Hepatocyte (in vitro differentiated cells): ENCODE measurements around the gene MYRIP. TPM values are rescaled to one million over a fixed set of nuclear protein-coding genes. Genes with fewer than 3 reads are reported as not detected.

Source experiments
- DNase-seq: peaks from one replicate; pipeline ENCODE4 v3.0.0-alpha.2; 2016; ENCODE audit warnings: low spot score
- H2AFZ ChIP-seq: fragments of 200-600 bp; sonication (generic); 2 replicates; pipeline ENCODE4 v1.6.0; 2016; ENCODE audit warnings: antibody characterized with exemption, mild to moderate bottlenecking
- H3K27ac ChIP-seq: fragments of 200-600 bp; sonication (generic); 2 replicates; pipeline ENCODE4 v1.5.1; 2016; ENCODE audit warnings: mild to moderate bottlenecking
- H3K27me3 ChIP-seq: fragments of 200-600 bp; sonication (generic); 2 replicates; pipeline ENCODE4 v1.6.1; 2016
- H3K36me3 ChIP-seq: fragments of 200-600 bp; sonication (generic); replicated peaks from 2 replicates; pipeline ENCODE4 v1.5.1; 2016; ENCODE audit warnings: low read depth; ENCODE audit not compliant: insufficient read depth
- H3K4me1 ChIP-seq: fragments of 200-600 bp; sonication (generic); 2 replicates; pipeline ENCODE4 v1.5.1; 2016; ENCODE audit warnings: mild to moderate bottlenecking, moderate library complexity; ENCODE audit not compliant: insufficient read depth
- H3K4me2 ChIP-seq: fragments of 200-600 bp; sonication (generic); 2 replicates; pipeline ENCODE4 v1.6.0; 2016
- H3K4me3 ChIP-seq: fragments of 200-600 bp; sonication (generic); 2 replicates; pipeline ENCODE4 v1.5.1; 2016; ENCODE audit warnings: mild to moderate bottlenecking
- H3K79me2 ChIP-seq: fragments of 200-600 bp; sonication (generic); 2 replicates; pipeline ENCODE4 v1.6.0; 2017; ENCODE audit warnings: mild to moderate bottlenecking
- H3K9me2 ChIP-seq: fragments of 200-600 bp; sonication (generic); replicated peaks from 2 replicates; pipeline ENCODE4 v1.6.0; 2017; ENCODE audit warnings: mild to moderate bottlenecking; ENCODE audit not compliant: insufficient read depth
- H3K9me3 ChIP-seq: fragments of 200-600 bp; sonication (generic); 2 replicates; pipeline ENCODE4 v1.5.1; 2016; ENCODE audit warnings: low read depth, mild to moderate bottlenecking
- H4K20me1 ChIP-seq: fragments of 200-600 bp; sonication (generic); 2 replicates; pipeline ENCODE4 v1.6.0; 2016; ENCODE audit warnings: mild to moderate bottlenecking; ENCODE audit not compliant: insufficient read depth, poor library complexity, severe bottlenecking
- CTCF ChIP-seq: fragments of 200-600 bp; sonication (generic); IDR thresholded peaks from 2 replicates; pipeline ENCODE4 v1.5.1; 2016; ENCODE audit warnings: antibody characterized with exemption, mild to moderate bottlenecking; ENCODE audit not compliant: poor library complexity
- EZH2 ChIP-seq: fragments of 200-600 bp; sonication (generic); IDR thresholded peaks from 2 replicates; pipeline ENCODE4 v1.6.1; 2016; ENCODE audit warnings: antibody characterized with exemption, mild to moderate bottlenecking, borderline replicate concordance
- EZH2phosphoT487 ChIP-seq: fragments of 200-600 bp; sonication (generic); IDR thresholded peaks from one replicate; pipeline ENCODE4 v1.6.1; 2018; ENCODE audit warnings: antibody characterized with exemption, mild to moderate bottlenecking, low read depth, moderate library complexity; ENCODE audit not compliant: unreplicated experiment, severe bottlenecking
- WGBS: methylation state at CpG from one replicate; pipeline ENCODE4 v1.1.6; 2016; ENCODE audit warnings: low lambda C conversion rate; ENCODE audit errors: missing lambda C conversion rate; 5-methylcytosine and 5-hydroxymethylcytosine counted together
- polyA plus RNA-seq: library from polyadenylated mRNA; unstranded; fragments of >200 nt; fragmentation: Nextera tagmentation; extraction: Ambion mirVana; gene quantifications from 2 replicates; pipeline ENCODE4 v1.2.1, GENCODE V29; 2016
- total RNA-seq: library from RNA; depleted of rRNA; stranded (reverse); fragments of >200 nt; gene quantifications from 2 replicates; pipeline ENCODE4 v1.2.3, GENCODE V29; 2014

MYRIP gene
- total and polyA plus RNA-seq, 2 experiments from 2014 or later: 0.57 TPM; not detected in 1

DNA sequence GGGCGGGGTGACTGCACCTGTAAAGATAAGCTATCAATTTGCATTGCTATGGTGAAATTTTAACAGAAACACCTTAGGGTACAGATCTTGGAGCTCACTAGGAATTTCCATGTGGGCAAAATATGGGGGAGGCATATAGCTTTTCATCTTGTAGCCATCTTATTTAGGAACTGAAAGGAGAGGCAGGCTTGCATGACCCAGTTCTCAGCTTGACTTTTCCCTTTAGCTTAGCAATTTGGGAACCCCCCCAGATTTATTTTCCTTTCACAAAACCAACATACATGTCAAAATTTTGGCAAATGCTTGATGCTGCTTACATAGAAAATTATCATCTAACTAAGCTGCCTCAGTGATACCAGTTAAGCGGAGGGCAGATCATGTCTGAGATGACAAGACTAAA, 445.1 kb downstream of the MYRIP start:
- WGBS: 91% methylated on average over 1 of the region's 2 CpGs

GRCh38 chr3:40254891-40255290, 445.5 kb downstream of the MYRIP start:
- Histone ChIP-seq H3K4me1 (no peaks in the 10 kb centered on the region), H3K36me3 (no peaks in the 10 kb centered on the region), H3K9me2 (no peaks in the 10 kb centered on the region), H3K27ac (no peak overlapping the region), H3K79me2 (no peaks in the 10 kb centered on the region), H3K9me3 (no peaks in the 10 kb centered on the region), H4K20me1 (no peaks in the 10 kb centered on the region), H3K4me3 (no peak overlapping the region), H2AFZ (no peak overlapping the region), H3K4me2 (no peak overlapping the region), H3K27me3 (peaks cover 3% of the 10 kb centered on the region)
- TF ChIP-seq CTCF: no peak
- TF ChIP-seq EZH2: no peak
- no peak for TF ChIP-seq EZH2phosphoT487
- no peak for DNase-seq
- 84% methylated on average over 2 of the region's 2 CpGs for WGBS

More for the DNA sequence above, 445.1 kb downstream of the MYRIP start:
- TF ChIP-seq EZH2 (no peak), EZH2phosphoT487 (no peak), CTCF (no peak)
- no peaks in the 10 kb centered on the region for H3K9me3 ChIP-seq
- H3K27me3 ChIP-seq: peaks cover 3% of the 10 kb centered on the region
- no peak overlapping the region for H2AFZ ChIP-seq
- no peak overlapping the region for H3K4me2 ChIP-seq
- H3K36me3 ChIP-seq: no peaks in the 10 kb centered on the region
- H3K79me2 ChIP-seq: no peaks in the 10 kb centered on the region
- no peaks in the 10 kb centered on the region for H3K4me1 ChIP-seq
- H4K20me1 ChIP-seq: no peaks in the 10 kb centered on the region
- H3K9me2 ChIP-seq: no peaks in the 10 kb centered on the region
- no peak overlapping the region for H3K4me3 ChIP-seq
- DNase-seq: no peak
- no peak overlapping the region for H3K27ac ChIP-seq

GRCh38 chr3:40255532-40255931, 446.1 kb downstream of the MYRIP start:
- H3K9me3 ChIP-seq: no peaks in the 10 kb centered on the region
- no peak for DNase-seq
- H3K36me3 ChIP-seq: no peaks in the 10 kb centered on the region
- H3K9me2 ChIP-seq: no peaks in the 10 kb centered on the region
- H3K4me2 ChIP-seq: no peak overlapping the region
- no peak overlapping the region for H3K4me3 ChIP-seq
- WGBS: 18% methylated on average over 1 of the region's 1 CpG
- no peak for TF ChIP-seq EZH2phosphoT487
- H2AFZ ChIP-seq: no peak overlapping the region
- H3K4me1 ChIP-seq: no peaks in the 10 kb centered on the region
- peaks cover 3% of the 10 kb centered on the region for H3K27me3 ChIP-seq
- no peaks in the 10 kb centered on the region for H3K79me2 ChIP-seq
- H3K27ac ChIP-seq: no peak overlapping the region
- H4K20me1 ChIP-seq: no peaks in the 10 kb centered on the region

GRCh38 chr3:40258064-40258463, 448.7 kb downstream of the MYRIP start:
- Histone ChIP-seq H3K79me2 (no peaks in the 10 kb centered on the region), H3K4me3 (no peak overlapping the region), H4K20me1 (no peaks in the 10 kb centered on the region), H3K36me3 (no peaks in the 10 kb centered on the region), H2AFZ (no peak overlapping the region), H3K4me1 (no peaks in the 10 kb centered on the region), H3K9me3 (no peaks in the 10 kb centered on the region), H3K27ac (no peak overlapping the region), H3K9me2 (no peaks in the 10 kb centered on the region), H3K4me2 (no peak overlapping the region), H3K27me3 (peaks cover 3% of the 10 kb centered on the region)
- WGBS: 92% methylated on average over 7 of the region's 7 CpGs
- no peak for TF ChIP-seq EZH2
- TF ChIP-seq CTCF: no peak
- no peak for TF ChIP-seq EZH2phosphoT487
- no peak for DNase-seq
